HepG2 (cell line): Measurements from ENCODE around the gene RGS10. TPM values are rescaled to one million over a fixed set of nuclear protein-coding genes. Genes with fewer than 3 reads are reported as not detected.
"Not testable (repeated sequence)": the region's sequence is repeated elsewhere in the genome, so short reads cannot be mapped to it uniquely, and the experiment has no call there.

Experiments
- ATAC-seq: fragments of 200-7000 bp; cut with Tn5 transposase; 3 replicates; pipeline ENCODE4 v1.9.1; 2020; ENCODE audit warnings: mild to moderate bottlenecking, moderate library complexity
- BruUV-seq: library from RNA; stranded (reverse); fragments of 400-500 nt; replicated peaks from 2 replicates; lab custom pipeline; 2021; lab: Mats Ljungman, UMichigan
- CTCF ChIA-PET: fragments of 300-600 bp; formaldehyde crosslinking; extraction: SDS; loops from one replicate; lab custom pipeline; 2021; ENCODE audit warnings: low total read pairs, inconsistent platforms, low intra/inter-chr PET ratio; lab: Yijun Ruan, JAX
- POLR2A ChIA-PET: fragments of 350-600 bp; sonication (Branson Sonifier 250); formaldehyde crosslinking; loops from one replicate; lab custom pipeline; 2020; ENCODE audit warnings: antibody characterized with exemption, inconsistent platforms; lab: Yijun Ruan, JAX
- DNase-seq: peaks from one replicate; pipeline ENCODE4 v3.0.0-alpha.2; 2015; ENCODE audit warnings: low spot score
- FAIRE-seq: peaks from 3 replicates; lab custom pipeline; 2011; peaks lifted over from hg19 to GRCh38; lab: Jason Lieb, UNC
- H2AFZ ChIP-seq: one replicate; pipeline ENCODE4 v1.6.1; 2011; ENCODE audit warnings: low read length, inconsistent platforms
- H3K27ac ChIP-seq: fragments of 300-600 bp; 3 replicates; pipeline ENCODE4 v1.8.0; 2011; ENCODE audit warnings: mixed run types, mild to moderate bottlenecking, mixed read lengths, low read length, inconsistent platforms; ENCODE audit not compliant: insufficient read depth; ENCODE audit errors: extremely low read length
- H3K27me3 ChIP-seq, 2 experiments: fragments of 200-600 bp in 1 of 2; 2 replicates in 1 of 2; 3 replicates in 1 of 2; pipeline versions ENCODE4 v1.6.0 to v1.8.0; 2011; ENCODE audit warnings: low read length in 2 of 2, mild to moderate bottlenecking in 2 of 2, moderate library complexity in 2 of 2, inconsistent platforms in 1 of 2; ENCODE audit not compliant: insufficient read depth in 2 of 2, control insufficient read depth in 1 of 2
- H3K36me3 ChIP-seq, 2 experiments: fragments of 200-600 bp in 1 of 2; replicated peaks in 1 of 2; 2 replicates in 1 of 2; 3 replicates in 1 of 2; pipeline versions ENCODE4 v1.5.1 to v1.8.0; 2011; ENCODE audit warnings: low read length in 2 of 2, inconsistent platforms in 1 of 2; ENCODE audit not compliant: insufficient read depth in 2 of 2, control insufficient read depth in 1 of 2
- H3K4me1 ChIP-seq: 2 replicates; pipeline ENCODE4 v1.5.1; 2012; ENCODE audit warnings: low read length, inconsistent platforms; ENCODE audit not compliant: insufficient read depth
- H3K4me2 ChIP-seq: 2 replicates; pipeline ENCODE4 v1.6.0; 2011; ENCODE audit warnings: low read depth, low read length, inconsistent platforms
- H3K4me3 ChIP-seq, 3 experiments: fragments of 200-600 bp in 1 of 3; sonication (generic), shearing (Covaris generic) in 1 of 3; replicated peaks in 1 of 3; 2 replicates each; pipeline ENCODE4 v1.5.1; 2011 to 2016; ENCODE audit warnings: low read length in 3 of 3, inconsistent platforms in 2 of 3, low read depth in 2 of 3, mild to moderate bottlenecking in 2 of 3, control low read depth in 1 of 3, mixed read lengths in 1 of 3; ENCODE audit not compliant: insufficient read depth in 1 of 3
- H3K79me2 ChIP-seq: one replicate; pipeline ENCODE4 v1.6.1; 2011; ENCODE audit warnings: low read length, inconsistent platforms; ENCODE audit not compliant: insufficient read depth
- H3K9ac ChIP-seq: 2 replicates; pipeline ENCODE4 v1.6.0; 2011; ENCODE audit warnings: mild to moderate bottlenecking, low read depth, low read length, inconsistent platforms; ENCODE audit not compliant: insufficient read depth
- H3K9me3 ChIP-seq: 2 replicates; pipeline ENCODE4 v1.5.1; 2012; ENCODE audit warnings: mild to moderate bottlenecking, low read length
- H4K20me1 ChIP-seq: 2 replicates; pipeline ENCODE4 v1.6.0; 2011; ENCODE audit warnings: inconsistent platforms, mild to moderate bottlenecking, low read length, moderate library complexity; ENCODE audit not compliant: insufficient read depth
- GABPA ChIP-seq, 2 experiments: IDR thresholded peaks; 2 replicates each; pipeline ENCODE4 v1.6.1; 2011 to 2016; ENCODE audit warnings: low read depth in 2 of 2, low read length in 1 of 2, missing biosample characterization in 1 of 2, missing genetic modification characterization in 1 of 2
- GMEB1 ChIP-seq: sonication (generic); formaldehyde crosslinking; IDR thresholded peaks from 2 replicates; pipeline ENCODE4 v1.5.1; 2020; ENCODE audit warnings: missing genetic modification reagents, mild to moderate bottlenecking, borderline replicate concordance
- RXRA ChIP-seq: sonication (generic); formaldehyde crosslinking; IDR thresholded peaks from 2 replicates; pipeline ENCODE4 v1.5.1; 2020; ENCODE audit warnings: missing genetic modification reagents
- SMAD9 ChIP-seq: sonication (generic); formaldehyde crosslinking; IDR thresholded peaks from 2 replicates; pipeline ENCODE4 v1.5.1; 2020; ENCODE audit warnings: mild to moderate bottlenecking, missing genetic modification reagents
- ZNF7 ChIP-seq: IDR thresholded peaks from 2 replicates; pipeline ENCODE4 v1.6.1; 2016; ENCODE audit warnings: missing biosample characterization, missing genetic modification reagents
- ZNF777 ChIP-seq: sonication (generic); formaldehyde crosslinking; IDR thresholded peaks from 2 replicates; pipeline ENCODE4 v1.4.0; 2020; ENCODE audit warnings: missing genetic modification reagents
- ZXDC ChIP-seq: sonication (generic); formaldehyde crosslinking; IDR thresholded peaks from 2 replicates; pipeline ENCODE4 v1.5.0; 2020; ENCODE audit warnings: mild to moderate bottlenecking, missing genetic modification reagents
- WGBS: methylation state at CpG from one replicate; pipeline ENCODE4 v1.1.6; 2017; ENCODE audit warnings: low lambda C conversion rate; 5-methylcytosine and 5-hydroxymethylcytosine counted together
- in situ Hi-C: cut with HindIII; loops from 2 replicates; pipeline ENCODE4 v1.10.0; 2017; ENCODE audit warnings: low pct_unique_long_range_greater_than_20kb; ENCODE audit not compliant: extremely low pct_ligation_motif_present
- intact Hi-C: fragments of 100-400 bp; cut with micrococcal nuclease; formaldehyde crosslinking; loops from one replicate; pipeline ENCODE4 v1.10.0; 2022; ENCODE audit not compliant: unreplicated experiment
- polyA plus RNA-seq, 8 experiments: library from polyadenylated mRNA; depleted of rRNA in 3 of 8; stranded (reverse) in 7 of 8; unstranded in 1 of 8; fragments of >200 nt; fragmentation: Illumina TruSeq in 4 of 8; extraction: Trizol in 4 of 8; gene quantifications; 2 replicates each; pipeline versions ENCODE4 v1.2.1 to v1.2.3, GENCODE V29; 2011 to 2016; ENCODE audit warnings: low read depth in 4 of 8, missing spikeins in 1 of 8, mixed read lengths in 1 of 8; ENCODE audit not compliant: insufficient read depth in 1 of 8
- total RNA-seq, 5 experiments: library from RNA; depleted of rRNA; stranded (reverse); fragments of >200 nt; fragmentation: Illumina TruSeq; extraction: Trizol; gene quantifications; 2 replicates each; pipeline ENCODE4 v1.2.3, GENCODE V29; 2016; ENCODE audit warnings: low read depth in 1 of 5
- TF ChIP-seq, protein P1 (sequence below): sonication (generic); formaldehyde crosslinking; IDR thresholded peaks from 2 replicates; pipeline ENCODE4 v1.4.0; 2020; ENCODE audit warnings: missing genetic modification reagents, low read depth, mild to moderate bottlenecking, borderline replicate concordance
- TF ChIP-seq, protein P2 (sequence below): sonication (generic); formaldehyde crosslinking; conservative IDR thresholded peaks from 2 replicates; pipeline ENCODE4 v1.8.0; 2022; ENCODE audit warnings: mild to moderate bottlenecking, moderate library complexity, missing genetic modification reagents

Gene RGS10
- total and polyA plus RNA-seq, 2 of the 13 experiments (the other 11 are each of a cell fraction or from before 2014, with no cell fraction given), result 1.7 to 5.1 TPM

- TF ChIP-seq ZXDC (CRISPR knock-in tag), result no peak
- TF ChIP-seq, protein P1, sequence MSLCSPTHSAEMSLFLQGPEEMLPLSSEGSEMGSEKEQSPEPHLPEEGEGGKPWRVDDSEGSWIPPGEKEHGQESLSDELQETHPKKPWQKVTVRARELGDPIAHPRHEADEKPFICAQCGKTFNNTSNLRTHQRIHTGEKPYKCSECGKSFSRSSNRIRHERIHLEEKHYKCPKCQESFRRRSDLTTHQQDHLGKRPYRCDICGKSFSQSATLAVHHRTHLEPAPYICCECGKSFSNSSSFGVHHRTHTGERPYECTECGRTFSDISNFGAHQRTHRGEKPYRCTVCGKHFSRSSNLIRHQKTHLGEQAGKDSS (CRISPR knock-in tag), result no peak
- no peak for TF ChIP-seq ZNF777 (CRISPR knock-in tag)
- no peak for TF ChIP-seq GABPA (IDR thresholded peaks at IDR 0.05; ENCODE audit: low read depth, low read length)
- TF ChIP-seq GABPA (CRISPR knock-in tag; IDR thresholded peaks at IDR 0.05; ENCODE audit: low read depth), result no peak
- TF ChIP-seq SMAD9, result no peak
- TF ChIP-seq, protein P2, sequence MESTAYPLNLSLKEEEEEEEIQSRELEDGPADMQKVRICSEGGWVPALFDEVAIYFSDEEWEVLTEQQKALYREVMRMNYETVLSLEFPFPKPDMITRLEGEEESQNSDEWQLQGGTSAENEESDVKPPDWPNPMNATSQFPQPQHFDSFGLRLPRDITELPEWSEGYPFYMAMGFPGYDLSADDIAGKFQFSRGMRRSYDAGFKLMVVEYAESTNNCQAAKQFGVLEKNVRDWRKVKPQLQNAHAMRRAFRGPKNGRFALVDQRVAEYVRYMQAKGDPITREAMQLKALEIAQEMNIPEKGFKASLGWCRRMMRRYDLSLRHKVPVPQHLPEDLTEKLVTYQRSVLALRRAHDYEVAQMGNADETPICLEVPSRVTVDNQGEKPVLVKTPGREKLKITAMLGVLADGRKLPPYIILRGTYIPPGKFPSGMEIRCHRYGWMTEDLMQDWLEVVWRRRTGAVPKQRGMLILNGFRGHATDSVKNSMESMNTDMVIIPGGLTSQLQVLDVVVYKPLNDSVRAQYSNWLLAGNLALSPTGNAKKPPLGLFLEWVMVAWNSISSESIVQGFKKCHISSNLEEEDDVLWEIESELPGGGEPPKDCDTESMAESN (CRISPR knock-in tag), result no peak
- TF ChIP-seq GMEB1, result no peak
- TF ChIP-seq ZNF7 (CRISPR knock-in tag), result no peak
- no peak for TF ChIP-seq RXRA (CRISPR knock-in tag)
Measured at GRCh38 chr10:119562097-119562496, 19.6 kb upstream of the RGS10 start (continued).

GRCh38 chr10:119559511-119559910, 17.0 kb upstream of the RGS10 start:
- H3K4me2 ChIP-seq, DNase-seq, H4K20me1 ChIP-seq, FAIRE-seq, ATAC-seq, H3K4me1 ChIP-seq, H3K4me3 ChIP-seq, intact Hi-C loops, POLR2A ChIA-PET, H3K27me3 ChIP-seq, CTCF ChIA-PET, H3K36me3 ChIP-seq, H2AFZ ChIP-seq, H3K79me2 ChIP-seq, H3K9me3 ChIP-seq, in situ Hi-C loops, BruUV-seq, H3K27ac ChIP-seq, H3K9ac ChIP-seq: not testable (repeated sequence)
- WGBS, result 81% methylated on average over 25 of the region's 33 CpGs

- H3K36me3 ChIP-seq, BruUV-seq, DNase-seq, intact Hi-C loops, H3K79me2 ChIP-seq, H3K27me3 ChIP-seq, ATAC-seq, POLR2A ChIA-PET, H3K4me3 ChIP-seq, H2AFZ ChIP-seq, H3K4me2 ChIP-seq, H3K4me1 ChIP-seq, H3K9me3 ChIP-seq, H3K27ac ChIP-seq, FAIRE-seq, H4K20me1 ChIP-seq, H3K9ac ChIP-seq, in situ Hi-C loops, CTCF ChIA-PET: not testable (repeated sequence)
- 43% methylated on average over 2 of the region's 2 CpGs for whole genome bisulfite sequencing
Measured at GRCh38 chr10:119556081-119556480, 13.6 kb upstream of the RGS10 start.
